ENCODE measurements around the gene MRTFA. TPM values are rescaled to one million over a fixed set of nuclear protein-coding genes. Genes with fewer than 3 reads are reported as not detected.
A peak's percentile ranks its signal among the peaks of the same experiment; 100 is the strongest.

Gene MRTFA
- total and polyA plus RNA-seq, 9 of the 15 experiments (the other 6 are each of a cell fraction or from before 2014, with no cell fraction given), result 0.84 to 21.1 (median 3.7) TPM

- TF ChIP-seq EP300 (IDR thresholded peaks at IDR 0.05; ENCODE audit: low read length), result peak; percentile 22; the same call in 1 of the 2 replicates
- TF ChIP-seq TCF3 (CRISPR knock-in tag; IDR thresholded peaks at IDR 0.05), result peak; percentile 77
- no peak for TF ChIP-seq ZNF778 (CRISPR knock-in tag; IDR thresholded peaks at IDR 0.05)
- TF ChIP-seq HMBOX1 (IDR thresholded peaks at IDR 0.05), result 0 out of 2 replicates have a peak, but pooled peaks have one; percentile 15
- 0 out of 2 replicates have a peak, but pooled peaks have one; percentile 22 for TF ChIP-seq SMC3 (conservative IDR thresholded peaks at IDR 0.05; ENCODE audit: insufficient read depth, low read depth, low read length)
- peak; percentile 49 for TF ChIP-seq DEAF1 (CRISPR knock-in tag; IDR thresholded peaks at IDR 0.05)
- TF ChIP-seq FOXM1 (IDR thresholded peaks at IDR 0.05; ENCODE audit: low read depth), result peak; percentile 78
- peak; percentile 44; the same call in 1 of the 2 replicates for TF ChIP-seq FOXM1 (CRISPR knock-in tag; IDR thresholded peaks at IDR 0.05; ENCODE audit: low read depth)
- no peak for TF ChIP-seq GATAD2B (IDR thresholded peaks at IDR 0.05; ENCODE audit: borderline replicate concordance)
- peak; percentile 34; the same call in 1 of the 2 replicates for TF ChIP-seq VEZF1 (CRISPR knock-in tag; IDR thresholded peaks at IDR 0.05)
- TF ChIP-seq LEF1 (IDR thresholded peaks at IDR 0.05), result peak; percentile 86; the same call in 1 of the 2 replicates
- TF ChIP-seq ARID1B (IDR thresholded peaks at IDR 0.05), result peak; percentile 41; the same call in 1 of the 2 replicates
- no peak for TF ChIP-seq ZNF431 (CRISPR knock-in tag; IDR thresholded peaks at IDR 0.05)
- peak; percentile 36; the same call in 1 of the 2 replicates for TF ChIP-seq KLF16 (IDR thresholded peaks at IDR 0.05)
- TF ChIP-seq CBFA2T3 (IDR thresholded peaks at IDR 0.05), result peak; percentile 69
- TF ChIP-seq TAL1 (IDR thresholded peaks at IDR 0.05), result peak; percentile 45; the same call in 1 of the 2 replicates
- 0 out of 2 replicates have a peak, but pooled peaks have one; percentile 27 for TF ChIP-seq RNF2 (IDR thresholded peaks at IDR 0.05)
- peak in 2 of 3 experiments; percentile 50 to 57; a peak in 2 of 6 replicates for TF ChIP-seq CTCF (IDR thresholded peaks at IDR 0.05 in 2 of 3, conservative IDR thresholded peaks at IDR 0.05 in 1 of 3; ENCODE audit: insufficient read depth in 2 of 3, low read depth in 1 of 3, low read length in 3 of 3)
Measured at GRCh38 chr22:40436505-40437431, 199.8 kb downstream of the MRTFA start (continued).
